A673 (cell line): Measurements from ENCODE around the gene PPTC7. TPM values are rescaled to one million over a fixed set of nuclear protein-coding genes. Genes with fewer than 3 reads are reported as not detected.
"Not testable (repeated sequence)": the region's sequence is repeated elsewhere in the genome, so short reads cannot be mapped to it uniquely, and the experiment has no call there.

Source experiments
- BruUV-seq: library from RNA; stranded (reverse); fragments of 400-500 nt; replicated peaks from 2 replicates; lab custom pipeline; 2021; lab: Mats Ljungman, UMichigan
- CTCF ChIA-PET: fragments of 300-600 bp; sonication (Branson Sonifier 250); formaldehyde crosslinking; loops from one replicate; lab custom pipeline; 2022; ENCODE audit warnings: antibody characterized with exemption; lab: Charles Lee
- POLR2A ChIA-PET: fragments of 300-600 bp; sonication (Branson Sonifier 250); formaldehyde crosslinking; loops from one replicate; lab custom pipeline; 2022; ENCODE audit warnings: antibody characterized with exemption; ENCODE audit not compliant: low non-redundant PET; lab: Charles Lee
- DNase-seq: peaks from one replicate; pipeline ENCODE4 v3.0.0-alpha.2; 2015; ENCODE audit warnings: low spot score
- H3K27ac ChIP-seq: fragments of 200-600 bp; sonication (generic); 2 replicates; pipeline ENCODE4 v1.5.1; 2016; ENCODE audit warnings: mixed run types, low read depth, mild to moderate bottlenecking, mixed read lengths, antibody characterized with exemption, low read length; ENCODE audit not compliant: poor library complexity, severe bottlenecking
- H3K27me3 ChIP-seq: fragments of 200-600 bp; sonication (generic); replicated peaks from 2 replicates; pipeline ENCODE4 v1.6.1; 2017; ENCODE audit warnings: mixed run types, low read depth, mild to moderate bottlenecking, mixed read lengths, antibody characterized with exemption, low read length; ENCODE audit not compliant: insufficient read depth, poor library complexity
- H3K36me3 ChIP-seq: fragments of 200-600 bp; sonication (generic); 2 replicates; pipeline ENCODE4 v1.6.1; 2016; ENCODE audit warnings: mixed run types, mild to moderate bottlenecking, mixed read lengths, antibody characterized with exemption, low read length; ENCODE audit not compliant: insufficient read depth, poor library complexity, severe bottlenecking
- H3K4me1 ChIP-seq: fragments of 200-600 bp; sonication (generic); 2 replicates; pipeline ENCODE4 v1.6.1; 2017; ENCODE audit warnings: mixed run types, mild to moderate bottlenecking, mixed read lengths, antibody characterized with exemption, low read length; ENCODE audit not compliant: insufficient read depth, poor library complexity, severe bottlenecking
- H3K4me3 ChIP-seq: fragments of 200-600 bp; sonication (generic); 2 replicates; pipeline ENCODE4 v1.5.1; 2016; ENCODE audit warnings: low read depth, mixed run types, mild to moderate bottlenecking, mixed read lengths, low read length; ENCODE audit not compliant: poor library complexity, severe bottlenecking
- H3K9me3 ChIP-seq: fragments of 200-600 bp; sonication (generic); 2 replicates; pipeline ENCODE4 v1.6.1; 2016; ENCODE audit warnings: mixed run types, low read depth, mild to moderate bottlenecking, mixed read lengths, antibody characterized with exemption, low read length; ENCODE audit not compliant: poor library complexity, severe bottlenecking
- EZH2 ChIP-seq: fragments of 200-600 bp; sonication (generic); IDR thresholded peaks from 2 replicates; pipeline ENCODE4 v1.6.1; 2017; ENCODE audit warnings: borderline replicate concordance, low read depth, mild to moderate bottlenecking, mixed read lengths, antibody characterized with exemption, low read length; ENCODE audit not compliant: poor library complexity, severe bottlenecking
- intact Hi-C: fragments of 100-400 bp; cut with micrococcal nuclease; formaldehyde crosslinking; loops from one replicate; pipeline ENCODE4 v1.10.0; 2022; ENCODE audit not compliant: unreplicated experiment
- total RNA-seq: library from RNA; stranded (reverse); gene quantifications from 2 replicates; pipeline ENCODE4 v1.2.3, GENCODE V29; 2021
- TF ChIP-seq, protein P1 (sequence below): fragments of 300-800, 200-600 bp; sonication (generic); conservative IDR thresholded peaks from 2 replicates; pipeline ENCODE4 v1.5.1; 2017; ENCODE audit warnings: low read depth, mild to moderate bottlenecking, antibody characterized with exemption, low read length, moderate library complexity, mixed read lengths

PPTC7 gene
- total RNA-seq, 1 experiment from 2014 or later: 30.9 TPM

DNA sequence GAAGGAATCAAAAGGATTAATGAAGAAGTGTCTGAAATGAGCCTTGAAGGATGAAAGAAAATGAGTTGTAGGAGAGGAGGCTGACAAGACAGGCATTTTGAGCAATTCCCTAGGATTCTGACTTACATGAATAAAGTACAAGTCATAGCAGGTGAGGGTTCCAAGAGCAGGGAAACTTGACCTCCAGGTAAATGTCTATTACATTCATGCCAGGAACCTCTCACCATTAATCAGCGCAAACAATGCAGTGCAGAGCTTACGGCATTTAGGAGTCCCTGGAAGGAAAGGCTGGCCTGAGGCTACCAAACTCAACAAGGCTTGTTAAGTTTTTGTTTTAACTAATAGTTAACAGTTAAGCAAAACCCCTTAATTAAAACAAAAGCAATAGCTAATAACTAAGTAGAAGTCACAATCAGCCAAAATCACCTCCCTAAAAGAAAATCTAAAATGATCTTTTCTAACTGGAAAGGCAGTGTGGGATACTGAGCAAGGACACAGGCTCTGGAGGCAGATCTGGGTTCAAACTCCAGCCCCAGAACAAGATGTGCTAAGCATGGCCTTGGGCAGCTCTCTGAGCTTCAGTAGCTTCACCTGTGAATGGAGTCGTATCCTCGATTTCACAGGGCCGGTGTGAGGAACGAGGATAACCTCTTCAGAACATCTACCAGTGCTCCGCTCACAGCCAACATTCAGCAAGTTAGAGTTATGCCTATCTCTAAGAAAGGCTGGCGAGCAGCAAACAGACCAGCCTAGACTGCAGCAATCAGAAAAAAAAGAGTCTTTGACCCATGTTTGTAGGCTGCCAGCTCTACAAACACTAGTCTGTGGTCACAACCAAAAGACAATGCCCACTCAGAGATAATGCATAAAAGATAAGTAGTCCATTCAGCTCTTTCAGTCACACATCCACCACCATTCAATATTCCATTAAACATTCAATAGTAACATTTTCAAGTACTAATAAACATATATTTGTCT lies 16.9 kb downstream of the PPTC7 start:
- H3K4me1 ChIP-seq: peaks cover 43% of the 10 kb centered on the region
- H3K36me3 ChIP-seq: no peaks in the 10 kb centered on the region
- H3K9me3 ChIP-seq: no peaks in the 10 kb centered on the region
- peak overlapping the region; percentile 32 for H3K27ac ChIP-seq
- CTCF ChIA-PET: no interaction called here
- DNase-seq: no peak
- TF ChIP-seq, protein P1, sequence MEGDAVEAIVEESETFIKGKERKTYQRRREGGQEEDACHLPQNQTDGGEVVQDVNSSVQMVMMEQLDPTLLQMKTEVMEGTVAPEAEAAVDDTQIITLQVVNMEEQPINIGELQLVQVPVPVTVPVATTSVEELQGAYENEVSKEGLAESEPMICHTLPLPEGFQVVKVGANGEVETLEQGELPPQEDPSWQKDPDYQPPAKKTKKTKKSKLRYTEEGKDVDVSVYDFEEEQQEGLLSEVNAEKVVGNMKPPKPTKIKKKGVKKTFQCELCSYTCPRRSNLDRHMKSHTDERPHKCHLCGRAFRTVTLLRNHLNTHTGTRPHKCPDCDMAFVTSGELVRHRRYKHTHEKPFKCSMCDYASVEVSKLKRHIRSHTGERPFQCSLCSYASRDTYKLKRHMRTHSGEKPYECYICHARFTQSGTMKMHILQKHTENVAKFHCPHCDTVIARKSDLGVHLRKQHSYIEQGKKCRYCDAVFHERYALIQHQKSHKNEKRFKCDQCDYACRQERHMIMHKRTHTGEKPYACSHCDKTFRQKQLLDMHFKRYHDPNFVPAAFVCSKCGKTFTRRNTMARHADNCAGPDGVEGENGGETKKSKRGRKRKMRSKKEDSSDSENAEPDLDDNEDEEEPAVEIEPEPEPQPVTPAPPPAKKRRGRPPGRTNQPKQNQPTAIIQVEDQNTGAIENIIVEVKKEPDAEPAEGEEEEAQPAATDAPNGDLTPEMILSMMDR: no peak
- no peak for TF ChIP-seq EZH2
- no peak overlapping the region for H3K4me3 ChIP-seq
- POLR2A ChIA-PET: interaction anchor here (0.5 kb wide), 1 partner anchor 13 kb away, joined by 7 read pairs; no protein-coding TSS in a partner anchor
- BruUV-seq: no TSS peak
- no peaks in the 10 kb centered on the region for H3K27me3 ChIP-seq
- intact Hi-C loops: no loop called here

DNA sequence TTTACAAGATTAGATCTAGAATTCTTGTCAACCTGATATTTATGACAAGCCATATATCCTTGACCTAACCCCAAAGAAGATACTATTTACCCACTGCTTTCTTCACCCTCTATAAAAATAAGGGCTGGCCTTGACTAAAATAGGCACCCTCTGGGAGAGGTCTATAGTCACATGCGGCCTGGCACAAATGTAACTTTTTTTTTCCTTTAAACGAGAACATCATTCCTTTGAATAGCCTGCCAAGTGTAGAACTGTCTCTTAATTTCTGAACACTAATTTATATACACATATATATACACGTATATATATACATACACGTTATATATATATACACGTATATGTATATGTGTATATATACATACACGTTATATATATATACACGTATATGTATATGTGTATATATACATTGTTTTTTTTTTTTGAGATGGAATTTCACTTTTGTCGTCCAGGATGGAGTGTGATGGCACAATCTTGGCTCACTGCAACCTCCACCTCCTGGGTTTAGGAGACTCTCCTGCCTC lies 18.6 kb downstream of the PPTC7 start:
- no peaks in the 10 kb centered on the region for H3K27me3 ChIP-seq
- no peak for DNase-seq
- POLR2A ChIA-PET: no interaction called here
- intact Hi-C loops: no loop called here
- peak overlapping the region; percentile 12 for H3K27ac ChIP-seq
- CTCF ChIA-PET: no interaction called here
- no peak overlapping the region for H3K4me3 ChIP-seq
- H3K4me1 ChIP-seq: peaks cover 55% of the 10 kb centered on the region
- BruUV-seq: no TSS peak
- H3K36me3 ChIP-seq: no peaks in the 10 kb centered on the region
- TF ChIP-seq EZH2: no peak
- TF ChIP-seq, protein P1: no peak
- H3K9me3 ChIP-seq: no peaks in the 10 kb centered on the region

DNA sequence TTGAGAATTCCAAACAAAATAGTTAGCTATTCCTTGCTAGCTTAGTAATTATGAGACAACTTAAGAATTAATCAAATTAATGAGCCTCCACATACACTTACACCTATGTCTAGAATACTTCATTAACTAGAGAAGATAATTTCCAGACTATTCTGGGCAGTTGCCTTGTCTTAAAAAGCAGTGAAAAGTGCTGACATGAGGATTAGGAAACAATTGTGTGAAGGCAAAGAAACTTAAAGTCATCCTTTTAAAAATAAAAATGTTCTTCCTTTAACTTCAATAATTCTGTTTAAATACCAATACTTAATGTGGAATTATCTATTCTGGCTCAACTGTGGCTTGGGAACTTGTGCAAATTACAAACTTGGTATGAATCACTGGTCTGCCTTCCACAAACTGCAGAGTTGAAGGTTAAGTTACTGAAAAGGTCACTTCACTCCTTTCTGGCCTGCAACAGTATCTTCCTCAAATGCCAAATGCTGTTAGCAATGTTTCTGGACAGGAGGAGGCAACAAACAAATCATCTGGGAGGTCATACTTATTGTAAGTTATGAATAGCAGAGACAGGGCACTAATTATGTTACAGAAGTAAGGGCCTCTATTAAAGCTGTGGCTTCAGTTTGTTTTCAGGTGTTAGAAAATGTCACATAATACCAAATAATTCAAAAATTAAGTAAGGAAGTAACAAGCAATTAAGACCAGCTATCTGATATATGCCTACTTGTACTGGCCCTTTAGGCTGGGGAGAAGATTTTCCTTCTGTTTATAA lies 19.2 kb downstream of the PPTC7 start:
- TF ChIP-seq, protein P1: no peak
- no peak for TF ChIP-seq EZH2
- Histone ChIP-seq H3K27me3 (no peaks in the 10 kb centered on the region), H3K36me3 (no peaks in the 10 kb centered on the region), H3K4me3 (no peak overlapping the region), H3K4me1 (peaks cover 55% of the 10 kb centered on the region), H3K27ac (peak overlapping the region; percentile 12), H3K9me3 (no peaks in the 10 kb centered on the region)
- POLR2A ChIA-PET: interaction anchor here (0.6 kb wide), 1 partner anchor 250 kb away, joined by 3 read pairs; no protein-coding TSS in a partner anchor
- BruUV-seq: no TSS peak
- intact Hi-C loops: no loop called here
- DNase-seq: no peak
- CTCF ChIA-PET: no interaction called here

DNA sequence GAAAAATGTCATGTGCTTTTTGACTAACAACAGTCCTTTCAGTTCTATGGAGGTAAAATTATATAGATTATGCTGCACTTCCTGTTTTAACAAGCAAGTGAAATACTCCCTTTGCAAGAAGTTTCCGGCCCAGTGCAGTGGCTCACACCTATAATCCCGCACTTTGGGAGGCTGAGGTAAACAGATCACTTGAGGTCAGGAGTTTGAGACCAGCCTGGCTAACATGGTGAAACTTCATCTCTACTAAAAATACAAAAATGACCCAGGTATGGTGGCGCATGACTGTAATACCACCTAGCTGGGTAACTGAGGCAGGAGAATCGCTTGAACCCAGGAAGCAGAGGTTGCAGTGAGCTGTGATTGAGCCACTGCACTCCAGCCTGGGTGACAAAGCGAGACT lies 20.7 kb downstream of the PPTC7 start:
- H3K27ac ChIP-seq, DNase-seq, H3K4me3 ChIP-seq, BruUV-seq, intact Hi-C loops, H3K36me3 ChIP-seq, H3K27me3 ChIP-seq, H3K9me3 ChIP-seq, POLR2A ChIA-PET, CTCF ChIA-PET: not testable (repeated sequence)
- peaks cover 55% of the 10 kb centered on the region for H3K4me1 ChIP-seq
